T-helper 2 cell treated with Interferon-gamma antibody and Interleukin-4, amounts not matched to agents 100 ng/mL and 5 ng/mL, for 36 hours (primary cell): ENCODE data around the gene STAT4. TPM values are rescaled to one million over a fixed set of nuclear protein-coding genes. Genes with fewer than 3 reads are reported as not detected.

ENCODE experiments used
- intact Hi-C: fragments of 100-400 bp; cut with micrococcal nuclease; formaldehyde crosslinking; loops from one replicate; pipeline ENCODE4 v1.15.1; 2023
- total RNA-seq: library from RNA; stranded (reverse); gene quantifications from 2 replicates; pipeline ENCODE4 v1.2.3, GENCODE V29; 2022

Gene STAT4
- total RNA-seq, 1 donor from 2014 or later, result 93.2 TPM

GRCh38 chr2:191105082-191105481 lies 45.7 kb downstream of the STAT4 start:
- intact Hi-C loops, result no loop called here

DNA sequence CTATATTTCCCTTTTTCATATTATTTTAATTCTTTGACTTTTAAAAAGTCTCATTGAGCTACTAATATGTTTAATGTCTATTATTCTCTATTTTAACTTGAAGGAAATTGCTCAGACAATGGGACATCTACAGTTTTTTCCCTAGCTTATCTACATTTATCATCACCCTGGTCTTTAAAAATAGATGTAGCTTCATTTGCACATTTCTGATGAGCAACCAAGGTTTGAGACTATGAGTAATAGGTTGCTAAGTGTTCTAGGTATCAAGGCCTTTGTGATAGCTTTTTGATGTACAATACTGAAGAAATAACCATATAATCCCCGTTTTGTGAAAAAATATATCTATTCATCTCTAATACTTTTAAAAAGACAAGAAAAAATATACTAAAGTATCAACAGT lies 47.0 kb downstream of the STAT4 start:
- intact Hi-C loops, result no loop called here

DNA sequence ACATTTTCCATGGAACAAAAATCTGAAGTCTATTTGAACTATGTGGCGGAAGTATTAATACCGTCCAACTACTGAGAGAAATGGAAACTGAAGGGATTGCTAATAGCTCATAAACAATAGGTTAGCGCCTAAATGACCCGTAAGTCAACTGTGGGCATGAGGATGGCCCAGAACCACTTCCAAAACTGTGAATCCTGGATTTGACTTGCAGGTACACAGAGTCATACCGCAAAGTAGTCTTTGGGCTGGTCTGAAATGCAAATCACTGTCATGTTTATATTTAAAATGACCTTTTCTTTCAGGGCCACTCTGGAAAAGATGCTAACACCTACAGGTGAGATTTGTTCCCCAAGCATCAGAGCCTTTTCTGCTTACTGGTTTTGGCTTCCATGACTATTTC lies 50.6 kb downstream of the STAT4 start:
- intact Hi-C loops, result no loop called here

GRCh38 chr2:191087311-191087710 lies 63.5 kb downstream of the STAT4 start:
- intact Hi-C loops, result no loop called here

DNA sequence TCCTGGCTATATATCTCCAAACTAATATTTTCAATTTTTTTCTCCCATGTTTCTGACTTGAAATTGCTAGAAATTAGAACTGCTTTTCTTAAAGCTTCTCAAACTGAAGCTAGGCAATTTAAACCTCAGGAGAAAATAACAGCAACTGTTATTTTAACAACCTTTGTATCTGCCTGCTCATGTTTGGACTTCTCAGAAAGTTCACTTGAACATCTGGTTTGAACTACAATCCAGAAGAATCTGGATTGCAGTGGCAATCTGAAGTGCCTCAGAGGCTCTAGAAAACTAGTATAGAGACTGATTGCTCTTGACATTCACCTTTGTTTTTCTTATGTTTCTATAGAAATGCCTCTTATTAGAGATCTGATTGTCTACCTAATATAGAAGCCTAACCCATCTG lies 64.1 kb downstream of the STAT4 start:
- intact Hi-C loops, result no loop called here

DNA sequence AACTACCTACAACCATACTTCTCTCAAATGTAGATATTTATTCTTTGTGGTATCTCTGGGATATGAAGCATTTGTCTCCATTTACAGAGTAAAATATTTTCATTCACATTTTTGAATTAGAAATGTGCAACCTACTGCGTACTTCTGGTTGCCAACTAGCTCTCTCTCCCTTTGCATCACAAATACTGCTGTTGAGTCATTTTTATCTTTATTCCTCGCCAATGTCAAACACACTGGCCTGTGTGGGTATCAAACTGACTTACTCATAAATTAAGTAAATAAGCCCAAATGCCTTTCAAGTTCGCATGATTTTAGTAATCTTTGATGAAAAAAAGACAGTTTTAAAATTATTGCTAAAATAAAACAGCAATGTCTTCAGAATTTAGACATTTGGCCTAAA lies 67.3 kb downstream of the STAT4 start:
- intact Hi-C loops, result no loop called here

- intact Hi-C loops, result no loop called here
These were observed 68.5 kb downstream of the STAT4 start for GRCh38 chr2:191082321-191082720.

- intact Hi-C loops, result no loop called here
These were observed 69.2 kb downstream of the STAT4 start for GRCh38 chr2:191081411-191082155.

DNA sequence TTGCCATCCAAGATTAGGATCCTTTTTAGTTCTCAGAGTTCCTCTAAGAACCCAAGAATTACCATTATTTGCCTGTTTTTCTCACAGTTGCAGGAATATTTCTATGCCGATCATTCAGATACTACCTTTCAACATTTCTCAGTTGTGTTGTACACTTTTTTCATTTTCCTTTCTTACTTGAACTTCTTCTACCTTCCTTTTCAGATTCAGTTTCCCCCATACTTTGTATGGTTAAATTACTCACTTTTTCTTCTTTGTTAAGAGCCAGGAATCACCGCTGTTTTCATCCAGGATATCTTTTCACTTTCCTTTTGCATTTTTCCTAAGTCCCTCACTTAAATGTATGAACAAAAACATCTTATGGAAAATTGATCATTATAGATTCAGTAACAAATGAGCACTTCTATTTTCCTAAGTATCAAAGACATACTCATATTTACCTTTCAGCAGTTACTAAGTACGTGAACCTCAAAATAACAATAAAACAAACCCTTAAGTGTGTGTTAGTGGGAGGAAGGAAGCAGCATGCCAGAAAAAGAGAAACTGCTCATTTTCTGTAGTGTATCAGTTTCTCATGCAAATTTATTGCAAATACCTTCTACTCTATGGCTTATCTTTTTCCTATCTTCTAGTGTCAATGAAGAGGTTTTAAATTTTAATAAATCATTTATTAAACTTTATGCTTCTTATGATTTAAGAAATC lies 72.5 kb downstream of the STAT4 start:
- intact Hi-C loops, result loop anchor here (1.0 kb wide), 1 partner anchor 8 kb away; no protein-coding TSS in a partner anchor

DNA sequence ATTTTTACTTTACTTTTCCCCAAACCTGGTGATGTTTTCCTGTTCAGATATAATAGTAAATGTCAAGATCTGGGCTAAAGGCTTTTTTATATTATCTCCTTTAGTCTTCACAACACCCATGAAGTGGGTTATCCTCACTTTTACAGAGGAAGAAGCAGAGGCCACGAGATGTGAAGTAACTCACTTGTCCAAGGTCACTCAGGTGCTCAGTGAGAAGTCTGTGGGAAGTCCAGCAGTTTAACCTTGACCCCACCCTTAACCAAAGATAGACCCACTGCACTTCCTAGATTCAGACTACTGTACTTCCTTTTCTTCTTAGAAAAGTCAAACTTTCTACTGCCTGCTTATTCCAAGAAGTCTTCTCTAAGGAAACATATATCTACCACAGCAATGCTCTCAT lies 80.5 kb downstream of the STAT4 start:
- intact Hi-C loops, result loop anchor here (1.0 kb wide), 1 partner anchor 8 kb away; no protein-coding TSS in a partner anchor

GRCh38 chr2:191069606-191070005 lies 81.2 kb downstream of the STAT4 start:
- intact Hi-C loops, result loop anchor here (1.0 to 5.0 kb wide), 2 partner anchors 9 to 608 kb away; partner anchors contain the start of gene NABP1

GRCh38 chr2:191066919-191067233 lies 83.9 kb downstream of the STAT4 start:
- intact Hi-C loops, result loop anchor here (1.0 to 5.0 kb wide), 3 partner anchors 11 to 610 kb away; partner anchors contain the start of gene NABP1

DNA sequence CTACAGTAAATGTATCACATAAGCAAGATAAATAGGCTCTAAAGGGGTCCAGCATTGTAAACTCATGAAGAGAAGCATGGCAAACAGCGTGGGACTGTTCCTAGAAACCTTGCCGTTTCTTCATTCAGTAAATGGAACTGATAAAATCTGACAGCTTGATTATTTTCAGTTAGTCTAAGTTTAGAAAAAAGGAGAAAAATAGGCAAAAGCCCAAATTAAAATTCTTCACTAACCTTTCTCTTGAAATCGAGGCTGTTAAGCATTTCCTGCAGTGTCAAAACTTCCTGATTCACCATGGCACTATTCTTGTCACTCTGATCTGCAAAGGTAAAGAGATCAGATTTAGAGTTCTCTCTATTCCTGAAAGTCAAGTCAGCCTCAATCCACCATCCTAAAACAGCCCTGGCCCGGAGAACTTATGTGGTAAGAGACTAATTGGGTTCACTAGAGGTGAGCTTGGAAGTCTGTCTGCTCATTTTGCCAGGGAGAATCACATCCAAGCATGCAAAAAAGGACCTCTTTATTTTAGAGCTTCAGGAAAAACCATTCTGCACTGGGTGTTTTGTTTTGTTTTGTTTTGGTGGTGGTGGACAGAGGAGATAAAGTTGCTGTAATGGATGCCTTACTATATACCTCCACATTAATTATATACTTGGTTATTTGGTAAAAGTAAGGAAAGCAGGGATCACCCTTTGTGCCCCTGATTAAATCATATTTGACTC lies 84.4 kb downstream of the STAT4 start:
- intact Hi-C loops, result loop anchor here (1.0 to 5.0 kb wide), 3 partner anchors 10 to 611 kb away; partner anchors contain the start of gene NABP1

GRCh38 chr2:191065785-191066184 lies 85.0 kb downstream of the STAT4 start:
- intact Hi-C loops, result loop anchor here (1.0 to 5.0 kb wide), 4 partner anchors 9 to 612 kb away; partner anchors contain the start of gene NABP1

- intact Hi-C loops, result loop anchor here (1.0 to 2.0 kb wide), 2 partner anchors 42 to 51 kb away; no protein-coding TSS in a partner anchor
These were observed 86.2 kb downstream of the STAT4 start for GRCh38 chr2:191064590-191064989.

- intact Hi-C loops, result no loop called here
These were observed 87.2 kb downstream of the STAT4 start for GRCh38 chr2:191063584-191063983.

- intact Hi-C loops, result no loop called here
These were observed 89.3 kb downstream of the STAT4 start for GRCh38 chr2:191061381-191061980.

DNA sequence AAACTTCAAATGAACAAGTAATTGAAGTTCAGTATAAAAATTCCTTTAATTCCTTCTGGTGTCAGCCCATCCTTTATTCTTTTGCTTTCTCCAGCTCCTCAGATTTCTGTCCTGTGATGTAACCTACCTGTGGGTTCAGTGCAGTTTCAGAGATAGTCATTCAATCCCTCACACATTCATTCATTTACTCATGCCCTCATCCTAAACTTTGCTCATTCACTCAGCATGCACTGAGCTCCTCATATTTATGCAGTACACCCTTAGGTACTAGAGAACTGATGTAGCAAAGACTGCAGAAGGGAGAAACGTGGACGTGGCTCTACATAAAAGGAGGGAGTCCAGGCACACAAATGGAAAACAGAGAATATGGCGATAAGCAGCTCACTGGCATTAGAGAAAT lies 91.5 kb downstream of the STAT4 start:
- intact Hi-C loops, result no loop called here

DNA sequence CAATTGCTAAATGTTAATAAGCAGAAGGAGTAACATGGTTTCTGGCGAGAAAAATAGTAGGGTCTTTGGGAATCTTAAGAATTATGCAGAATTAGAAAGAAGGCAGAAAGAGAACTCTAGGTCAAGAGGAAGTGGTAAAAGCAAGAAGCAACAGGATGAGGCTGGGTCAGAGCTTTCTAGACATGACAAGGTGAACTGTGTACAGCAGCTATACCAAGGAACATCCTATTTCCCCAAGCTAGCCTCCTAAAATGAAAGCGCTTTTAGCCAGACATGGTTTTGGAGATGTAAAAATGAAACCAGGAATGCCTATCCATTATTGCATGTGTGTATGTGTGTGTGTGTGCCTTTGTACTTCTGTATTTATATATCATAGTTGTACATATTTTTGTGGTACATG lies 94.6 kb downstream of the STAT4 start:
- intact Hi-C loops, result loop anchor here (1.0 kb wide), 2 partner anchors 10 to 95 kb away; no protein-coding TSS in a partner anchor

DNA sequence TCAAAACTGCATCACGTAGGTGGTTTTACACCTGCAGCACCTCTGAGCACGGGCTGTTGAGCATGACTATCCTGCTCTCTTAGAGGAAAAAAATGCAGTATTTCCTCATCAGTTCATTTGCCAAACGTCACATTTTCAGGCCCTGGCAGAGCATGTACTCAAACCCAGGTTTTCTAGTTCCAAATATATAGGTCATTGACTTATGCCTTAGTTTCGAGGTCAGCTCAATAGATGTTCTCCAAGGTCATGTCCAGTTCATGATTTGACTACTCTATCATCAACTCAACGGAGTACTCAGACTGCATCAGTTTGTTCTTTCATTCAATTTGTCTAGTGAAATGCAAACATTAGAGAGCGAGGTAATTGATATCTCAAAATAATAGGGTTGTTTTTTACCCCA lies 97.5 kb downstream of the STAT4 start:
- intact Hi-C loops, result no loop called here
